ENCODE data around the gene GAL.

GAL gene

DNA sequence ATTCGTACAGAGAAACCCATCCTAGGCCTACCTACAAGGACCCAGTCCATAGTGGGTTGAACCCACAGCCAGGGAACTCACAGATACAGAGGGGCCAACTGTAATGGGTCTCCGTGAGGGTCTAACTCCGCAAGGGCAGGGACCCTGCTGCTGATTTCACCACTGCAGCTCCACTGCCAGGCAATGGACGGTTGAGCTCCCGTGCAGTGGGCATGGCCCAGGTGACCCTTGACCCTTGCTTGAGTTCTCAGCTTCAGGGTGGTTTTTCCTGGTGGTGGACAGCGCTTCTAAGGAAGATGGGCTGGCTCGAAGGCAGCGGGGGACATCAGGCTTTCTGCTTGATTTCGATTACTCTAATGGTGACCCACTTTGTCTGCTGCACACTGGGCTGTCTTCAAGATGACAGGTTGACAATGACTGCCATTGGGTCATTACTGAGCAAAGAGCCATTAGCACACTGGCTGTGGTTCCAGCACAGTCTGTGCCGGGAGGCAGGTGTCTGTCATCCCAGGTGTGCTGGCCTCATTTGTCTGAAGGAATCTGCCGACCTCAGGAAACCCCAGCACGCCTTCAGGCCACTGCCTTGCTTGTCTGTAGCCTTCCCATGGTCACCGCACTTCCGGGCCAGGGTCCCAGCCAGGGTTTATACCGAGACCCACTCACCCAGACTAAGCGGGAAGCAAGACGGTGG, 3.7 kb upstream of the GAL start:
- DNase-seq (ENCODE audit: low read depth in 2 of 2), result no peak

DNA sequence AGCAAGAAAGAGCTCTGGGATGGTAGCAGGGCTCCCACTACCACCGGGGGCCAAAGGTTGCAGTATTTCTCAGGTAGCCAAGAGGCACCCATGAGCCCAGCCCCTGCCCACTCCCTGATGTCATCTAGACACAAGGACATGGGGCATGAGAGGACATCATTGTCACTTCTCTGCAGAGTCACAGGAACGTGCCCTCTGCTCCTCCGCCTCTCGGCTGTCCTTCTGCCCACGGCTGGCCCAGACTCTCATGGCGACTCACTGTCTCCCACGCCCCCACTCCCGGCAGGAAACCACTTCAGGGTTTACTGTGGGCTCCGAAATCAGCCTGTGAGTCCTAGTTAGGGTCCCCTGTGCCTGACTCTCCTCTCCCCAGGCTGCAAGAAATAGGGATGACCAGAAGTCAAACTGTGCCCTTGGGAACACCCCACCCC, 1.8 kb upstream of the GAL start:
- no peak for DNase-seq (ENCODE audit: low read depth in 2 of 2)

DNA sequence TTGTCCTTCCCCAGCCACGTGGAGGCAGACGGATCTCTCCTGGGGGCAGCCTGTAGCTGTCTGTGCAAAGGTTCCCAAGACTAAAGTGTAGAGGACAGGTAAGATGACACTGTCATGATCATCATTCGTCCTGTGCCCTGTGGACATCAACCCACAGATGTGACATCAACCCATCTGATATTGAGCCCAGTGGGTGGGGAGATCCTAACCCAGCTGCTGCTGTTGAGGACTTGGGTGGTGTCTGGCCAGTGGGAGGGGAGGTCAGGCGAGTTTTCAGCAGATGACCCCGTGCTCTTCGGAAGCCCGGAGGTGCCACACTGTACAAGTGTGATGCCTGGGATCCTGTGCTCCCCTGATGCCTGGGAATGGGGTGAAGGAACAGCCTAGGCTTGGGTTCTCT, 1.2 kb upstream of the GAL start:
- DNase-seq (ENCODE audit: low read depth in 2 of 2), result no peak

DNA sequence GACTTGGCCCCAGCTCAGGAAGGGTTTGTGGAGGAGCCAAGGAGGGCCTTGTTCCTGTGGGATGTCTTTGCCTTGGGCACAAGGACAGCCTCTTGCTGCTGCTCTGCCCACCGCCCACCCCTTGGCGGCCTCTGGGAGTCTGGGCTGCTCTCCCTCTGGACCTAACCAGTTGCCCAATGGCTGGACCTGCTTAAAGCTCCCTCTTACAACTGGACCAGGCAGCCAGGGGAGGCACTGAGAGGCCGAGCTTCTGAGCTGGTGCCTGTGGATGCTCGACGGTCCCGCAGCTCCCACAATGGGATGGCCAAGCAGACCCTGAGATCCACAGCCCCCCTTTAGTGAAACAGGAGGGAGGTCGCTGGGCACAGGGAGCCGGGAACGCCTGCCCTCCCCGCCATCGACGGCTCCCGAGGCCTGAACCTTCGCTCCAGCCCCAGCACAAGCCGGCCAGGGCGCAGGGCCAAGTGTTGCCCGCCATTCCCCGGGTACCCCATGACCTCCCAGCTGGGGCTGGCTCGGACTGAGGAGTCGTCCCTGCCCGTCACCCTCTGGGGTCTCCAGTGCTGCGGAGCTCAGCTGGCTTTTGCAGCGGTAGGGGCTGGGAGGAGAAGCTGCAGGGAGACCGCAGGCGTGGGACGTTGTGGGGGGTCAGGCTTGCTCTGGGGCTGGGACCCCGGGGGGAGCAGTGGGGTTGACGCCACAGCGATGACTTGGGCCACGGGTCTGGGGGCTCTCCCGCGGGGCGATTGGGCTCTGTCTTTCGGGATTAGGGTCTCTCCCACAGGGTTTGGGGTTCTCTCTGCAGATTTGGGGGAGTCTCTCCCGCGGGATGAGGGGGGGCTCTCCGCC, 584 bp upstream of the GAL start:
- no peak for DNase-seq (ENCODE audit: low read depth in 2 of 2)

DNA sequence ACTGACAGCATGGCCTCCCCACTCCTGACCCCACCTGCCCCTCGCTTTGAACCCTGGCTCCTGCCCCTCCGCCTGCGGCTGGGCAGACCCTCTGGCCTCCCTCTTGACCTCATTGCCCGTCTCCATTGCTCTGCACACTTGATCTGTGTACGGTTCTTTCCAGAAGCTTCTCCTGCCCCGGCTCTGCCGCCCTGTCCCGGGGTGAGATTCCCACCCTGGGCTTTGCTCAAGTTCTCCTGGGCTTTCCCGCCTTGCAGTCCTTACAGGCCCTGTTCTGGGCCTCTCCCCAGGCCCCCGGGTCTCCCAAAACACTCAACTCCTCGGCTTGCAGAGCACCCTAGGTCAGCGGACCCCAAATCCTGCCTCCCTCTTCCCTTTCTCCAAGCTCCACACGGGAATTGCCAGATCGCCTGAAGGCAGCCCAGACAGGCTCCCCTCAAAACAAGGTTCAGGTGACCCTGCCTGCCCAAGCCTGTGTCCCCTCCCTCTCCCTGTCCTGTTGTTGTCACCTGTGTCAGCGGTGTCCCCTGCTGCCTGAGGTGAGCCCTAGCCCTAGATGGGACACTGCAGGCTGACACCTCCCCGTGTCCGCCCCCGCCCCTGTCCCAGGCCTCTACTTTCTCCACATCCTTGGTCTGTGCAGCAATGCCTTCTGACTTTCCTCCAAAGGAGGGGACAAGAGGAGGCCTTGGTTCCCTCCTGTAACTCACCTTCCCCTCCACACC, 1.5 kb downstream of the GAL start:
- DNase-seq (ENCODE audit: low read depth in 2 of 2), result no peak

DNA sequence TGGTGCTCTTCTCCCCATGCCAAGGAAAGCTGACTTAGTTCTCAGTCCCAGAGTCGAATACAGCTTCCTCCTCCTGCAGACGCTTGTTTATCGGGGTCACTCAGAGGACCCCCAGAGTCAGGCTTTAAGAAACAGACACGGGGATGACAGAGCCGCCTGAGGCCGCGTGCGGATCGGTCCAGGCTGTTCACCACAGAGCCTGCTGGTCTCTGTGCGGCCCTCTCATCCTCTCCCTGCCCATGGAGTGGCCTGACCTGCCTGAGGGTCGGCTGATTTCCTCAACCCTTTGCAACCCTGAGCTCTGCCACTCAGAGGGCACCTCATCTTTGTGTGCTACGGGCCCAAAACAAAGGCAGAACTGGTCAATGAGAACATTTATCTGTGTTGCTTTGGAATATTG, 2.1 kb downstream of the GAL start:
- DNase-seq (ENCODE audit: low read depth in 2 of 2), result no peak

DNA sequence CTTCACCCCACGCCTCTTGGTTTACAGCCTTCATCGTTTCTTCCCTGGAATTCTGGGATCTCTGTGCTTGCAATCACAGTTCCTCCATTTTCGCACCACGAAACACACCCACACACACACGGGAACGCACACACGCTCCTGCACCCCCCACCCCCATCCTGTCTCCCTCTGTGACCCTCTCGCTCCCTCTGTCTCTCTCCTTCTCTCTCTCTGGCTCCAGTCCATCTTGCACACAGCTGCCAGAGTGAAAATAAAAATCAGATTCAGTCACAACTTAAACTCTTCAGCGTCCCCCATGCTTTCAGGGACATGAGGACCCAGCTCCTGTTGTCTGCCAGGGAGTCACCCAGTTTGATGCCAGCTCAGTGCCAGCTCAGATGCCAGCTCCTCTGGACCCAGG, 3.0 kb downstream of the GAL start:
- no peak for DNase-seq (ENCODE audit: low read depth in 2 of 2)

DNA sequence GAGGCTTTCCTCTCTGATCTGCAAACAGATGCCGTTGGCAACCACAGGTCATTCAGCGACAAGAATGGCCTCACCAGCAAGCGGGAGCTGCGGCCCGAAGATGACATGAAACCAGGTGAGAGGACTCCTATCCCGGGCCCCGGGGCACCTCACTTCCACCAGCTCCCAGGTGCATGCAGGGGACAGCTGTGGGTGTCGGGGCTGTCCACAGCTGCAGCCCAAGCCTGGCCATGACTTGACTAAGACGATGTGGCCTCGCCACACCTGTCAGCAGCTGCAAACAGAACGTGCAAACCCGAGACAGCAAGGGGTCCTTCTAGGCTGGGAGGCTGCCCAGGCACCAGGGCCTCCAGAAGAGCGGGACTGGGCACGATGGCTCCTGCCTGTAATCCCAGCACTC, 3.6 kb downstream of the GAL start:
- no peak for DNase-seq (ENCODE audit: low read depth in 2 of 2)

DNA sequence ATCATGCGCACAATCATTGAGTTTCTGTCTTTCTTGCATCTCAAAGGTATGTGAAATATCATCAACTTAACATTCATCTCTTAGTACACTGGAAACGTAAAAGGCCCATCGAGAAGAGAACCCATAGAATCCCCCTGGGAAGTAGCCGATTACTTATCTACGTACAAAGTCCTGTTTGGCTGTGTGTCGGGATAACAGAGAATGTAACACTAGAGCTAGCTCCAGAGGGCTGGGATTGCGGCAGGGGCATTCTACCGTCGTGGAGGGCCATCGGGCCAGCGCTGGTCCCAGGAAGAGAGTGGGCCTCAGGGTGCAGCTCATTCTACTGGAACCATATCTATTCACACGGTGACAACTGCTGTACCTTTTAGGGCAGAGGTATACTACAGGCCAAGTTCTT, 4.5 kb downstream of the GAL start:
- no peak for DNase-seq (ENCODE audit: low read depth in 2 of 2)

DNA sequence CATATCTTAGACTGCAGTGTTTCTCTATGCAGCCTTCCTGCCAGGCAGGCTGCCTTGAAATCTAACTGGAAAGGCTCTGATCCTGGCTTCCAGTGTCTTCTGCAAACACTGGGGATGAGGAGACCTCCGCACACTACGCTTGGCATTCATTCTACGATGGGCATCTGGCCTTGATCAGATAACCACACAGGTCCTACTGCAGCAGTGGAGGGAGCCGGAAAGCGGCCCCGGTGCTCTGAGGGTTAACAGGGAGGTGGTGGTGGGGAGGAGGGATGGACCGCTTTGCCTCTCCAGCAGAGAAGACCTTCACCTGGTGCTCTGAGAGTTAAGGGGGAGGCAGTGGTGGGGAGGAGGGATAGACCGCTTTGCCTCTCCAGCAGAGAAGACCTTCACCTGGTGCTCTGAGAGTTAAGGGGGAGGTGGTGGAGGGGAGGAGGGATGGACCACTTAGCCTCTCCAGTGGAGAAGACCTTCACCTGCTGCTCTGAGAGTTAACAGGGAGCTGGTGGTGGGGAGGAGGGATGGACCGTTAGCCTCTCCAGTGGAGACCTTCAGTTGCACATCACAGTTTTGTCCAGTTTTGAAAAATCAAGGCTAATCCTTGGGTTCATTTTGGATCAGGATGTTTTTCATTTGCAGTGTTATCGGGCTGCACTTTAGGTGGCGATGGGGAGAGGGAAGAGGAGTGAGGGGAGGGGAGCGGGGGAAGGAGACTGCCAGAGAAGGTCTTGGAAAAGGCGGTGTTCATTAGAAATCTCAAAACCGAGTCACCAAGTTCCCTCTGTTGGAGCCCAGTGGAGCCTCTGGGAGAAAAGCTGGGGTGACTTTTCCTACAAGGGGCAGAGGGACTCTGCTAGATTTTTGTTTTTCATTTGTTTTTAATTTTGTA, 5.6 kb downstream of the GAL start:
- DNase-seq (ENCODE audit: low read depth in 2 of 2), result no peak

DNA sequence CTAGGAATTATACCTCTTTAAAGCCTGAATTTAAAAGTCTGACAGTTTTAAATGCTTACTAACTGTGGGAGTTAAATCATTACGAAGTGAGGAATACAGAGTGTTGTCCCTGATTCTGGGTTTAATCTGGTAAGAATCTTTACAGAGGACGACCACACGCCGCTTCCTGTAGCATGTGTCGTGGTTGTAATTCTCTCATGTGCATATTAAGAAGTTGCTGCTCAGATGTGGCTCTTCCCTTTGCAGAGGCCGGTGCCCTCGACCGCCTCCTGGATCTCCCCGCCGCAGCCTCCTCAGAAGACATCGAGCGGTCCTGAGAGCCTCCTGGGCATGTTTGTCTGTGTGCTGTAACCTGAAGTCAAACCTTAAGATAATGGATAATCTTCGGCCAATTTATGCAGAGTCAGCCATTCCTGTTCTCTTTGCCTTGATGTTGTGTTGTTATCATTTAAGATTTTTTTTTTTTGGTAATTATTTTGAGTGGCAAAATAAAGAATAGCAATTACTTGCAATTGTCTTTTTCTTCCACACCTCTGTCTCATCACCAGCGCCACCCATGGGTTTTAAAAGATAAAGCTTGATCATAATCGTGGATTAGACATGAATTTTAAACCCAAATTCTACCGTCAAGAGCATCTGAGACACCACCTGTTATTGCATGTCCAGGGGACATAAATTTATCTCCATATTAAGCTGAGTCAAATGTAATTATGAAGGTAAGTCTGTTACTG, 6.5 kb downstream of the GAL start:
- DNase-seq (ENCODE audit: low read depth in 2 of 2), result no peak

DNA sequence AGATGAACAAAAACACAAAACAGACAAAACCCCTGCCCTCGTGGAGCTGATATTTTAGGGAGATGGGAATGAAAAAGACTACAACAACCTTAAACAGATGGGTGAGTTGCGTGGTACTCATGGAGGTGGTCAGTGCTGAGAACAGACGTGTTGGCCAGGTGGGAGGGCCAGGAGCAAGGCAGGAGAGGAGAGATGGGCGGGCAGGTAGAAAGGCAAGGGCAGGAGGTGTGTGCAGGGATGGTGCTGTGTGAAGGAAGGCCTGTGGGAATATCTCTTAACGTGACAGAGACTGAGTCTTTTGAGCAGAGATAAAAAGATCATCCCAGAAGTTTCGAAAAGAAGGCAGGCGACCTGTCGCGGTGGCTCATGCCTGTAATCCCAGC, 7.0 kb downstream of the GAL start:
- no peak for DNase-seq (ENCODE audit: low read depth in 2 of 2)

DNA sequence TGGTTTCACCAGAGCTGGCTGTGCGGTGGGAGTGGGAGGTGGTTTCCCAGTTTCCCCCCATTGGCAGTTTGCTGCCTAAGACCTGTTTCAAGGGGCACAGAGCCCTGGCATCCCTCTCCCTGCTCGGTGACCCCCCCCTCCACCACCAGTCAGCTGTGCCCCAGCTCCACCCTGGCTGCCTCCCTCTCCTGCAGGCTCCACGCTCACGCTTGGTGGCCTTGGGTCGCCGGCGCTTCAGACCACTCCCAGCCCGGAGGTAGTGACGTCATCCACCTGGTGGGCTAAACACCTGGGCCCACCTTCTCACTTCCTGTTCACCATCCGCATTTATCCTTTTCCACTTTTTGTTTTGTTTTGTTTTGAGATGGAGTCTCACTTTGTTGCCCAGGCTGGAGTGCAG, 7.8 kb downstream of the GAL start:
- no peak for DNase-seq (ENCODE audit: low read depth in 2 of 2)

DNA sequence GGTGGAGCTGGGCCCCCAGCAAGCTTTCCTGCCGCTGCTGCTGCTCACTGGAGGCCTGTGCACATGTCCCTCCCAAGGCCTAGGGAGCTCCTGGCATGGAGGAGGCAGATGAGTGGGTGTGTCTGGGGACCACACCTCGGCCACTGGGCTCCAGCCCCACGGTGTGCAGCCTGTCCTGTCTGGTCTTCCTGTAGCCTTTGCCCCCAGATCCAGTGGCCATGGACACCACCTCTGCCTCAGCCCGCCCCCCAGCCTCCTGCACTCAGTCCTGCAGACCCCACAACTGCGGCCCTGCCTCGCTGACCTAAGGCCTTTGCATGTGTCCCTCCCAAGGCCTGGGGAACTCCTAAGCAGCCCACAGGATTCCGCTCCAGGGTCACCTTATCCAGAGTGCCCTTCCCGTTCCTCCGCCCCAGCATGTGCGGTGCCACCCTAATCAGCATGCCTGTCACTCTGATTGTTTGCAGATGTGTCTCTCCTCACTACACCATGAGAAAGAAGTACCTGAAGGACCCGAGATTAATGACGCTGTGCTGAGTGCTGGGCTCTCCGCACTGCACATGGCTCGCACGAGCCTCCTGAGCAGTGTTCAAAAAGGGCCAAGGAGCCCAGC, 8.6 kb downstream of the GAL start:
- DNase-seq (ENCODE audit: low read depth in 2 of 2), result no peak

DNA sequence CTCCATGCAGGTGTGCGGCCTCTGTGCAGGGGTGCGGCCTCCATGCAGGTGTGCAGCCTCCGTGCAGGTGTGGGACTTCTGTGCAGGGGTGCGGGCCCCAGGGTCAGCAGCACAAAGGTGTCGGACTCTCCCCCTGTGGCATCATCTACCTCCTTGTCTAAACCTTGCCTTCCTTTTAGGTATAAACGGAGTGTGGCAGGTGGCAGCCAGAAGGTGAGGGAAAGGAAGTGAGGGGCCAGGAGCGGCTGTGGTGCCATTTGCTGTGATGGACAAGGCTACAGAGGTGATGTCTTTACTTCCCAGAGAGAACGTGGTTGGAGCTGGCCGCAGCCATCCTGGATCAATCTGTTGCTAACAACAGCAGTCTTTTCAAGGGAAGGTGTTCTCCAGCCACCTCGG, 9.1 kb downstream of the GAL start:
- DNase-seq (ENCODE audit: low read depth in 2 of 2), result no peak

DNA sequence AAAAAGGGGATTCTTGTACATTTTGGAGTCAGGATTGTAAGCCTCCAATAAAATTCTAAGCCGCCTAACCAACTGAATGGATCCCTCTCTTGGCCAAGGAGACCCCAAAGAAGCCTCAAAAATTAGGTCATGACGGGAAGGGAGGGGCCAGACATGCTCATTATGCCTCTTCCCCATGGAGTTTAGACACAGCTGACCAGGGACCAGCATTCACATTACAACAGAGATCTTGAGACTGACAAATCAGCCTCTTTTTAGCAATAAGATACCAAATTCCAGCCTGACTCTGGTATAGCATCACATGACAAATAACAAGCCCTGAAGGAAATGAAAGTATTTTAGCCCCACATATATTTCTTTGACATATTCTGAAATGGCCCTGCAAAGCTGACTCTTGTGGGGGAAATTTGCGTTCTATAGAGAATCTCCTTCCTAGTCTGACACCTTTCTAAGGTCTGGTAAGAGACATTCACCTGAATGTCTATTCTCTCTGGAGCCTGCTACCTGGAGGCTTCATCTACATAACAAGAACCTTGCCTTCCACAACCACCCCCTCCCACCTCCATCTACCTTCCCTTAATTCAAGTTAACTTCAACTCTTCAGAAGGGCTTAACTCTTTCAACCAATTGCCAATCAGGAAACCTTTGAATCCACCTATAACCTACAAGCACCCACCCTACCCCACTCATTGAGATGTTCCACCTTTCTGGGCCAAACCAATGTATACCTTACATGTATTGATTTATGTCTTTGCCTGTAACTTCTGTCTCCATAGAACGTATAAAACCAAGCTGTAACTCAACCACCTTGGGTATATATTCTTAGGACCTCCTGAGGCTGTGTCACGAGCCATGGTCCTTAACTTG, 10.3 kb downstream of the GAL start:
- DNase-seq (ENCODE audit: low read depth in 2 of 2), result no peak

DNA sequence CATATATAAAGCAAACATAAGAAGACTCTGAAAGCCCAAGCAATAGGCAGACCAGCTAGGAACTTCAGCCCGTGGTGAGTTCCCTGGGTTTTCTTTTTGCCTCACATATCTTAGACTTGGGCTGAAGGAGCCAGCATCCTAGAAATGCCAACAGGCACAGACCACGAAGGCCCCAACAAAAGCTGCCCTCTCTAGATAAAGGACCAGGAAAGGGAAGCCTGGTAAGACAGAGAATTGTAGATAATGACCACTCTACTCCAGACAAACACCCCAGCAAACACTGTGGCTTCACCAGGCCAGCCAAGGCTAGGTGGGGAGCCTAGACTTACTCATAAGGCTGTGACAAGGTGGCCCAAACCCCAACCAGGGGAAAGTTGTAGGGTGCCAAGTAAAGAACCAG, 11.2 kb downstream of the GAL start:
- no peak for DNase-seq (ENCODE audit: low read depth in 2 of 2)

DNA sequence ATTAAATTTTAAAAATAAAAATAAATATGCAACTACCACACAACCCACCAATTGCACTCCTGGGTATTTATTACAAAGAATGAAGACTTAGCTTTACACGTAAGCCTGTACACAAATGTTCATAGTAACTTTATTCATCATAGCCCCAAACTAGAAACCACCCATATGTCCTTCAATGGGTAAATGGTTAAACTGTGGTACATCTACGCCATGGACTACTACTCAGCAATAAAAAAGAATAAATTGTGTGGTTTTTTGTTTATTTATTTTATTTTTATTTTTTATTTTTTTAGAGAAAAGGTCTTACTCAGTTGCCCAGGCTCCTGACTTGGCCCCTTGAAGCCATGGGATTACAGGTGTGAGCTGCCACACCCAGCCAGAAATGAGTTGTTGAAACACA, 14.6 kb downstream of the GAL start:
- DNase-seq (ENCODE audit: low read depth in 2 of 2), result no peak

DNA sequence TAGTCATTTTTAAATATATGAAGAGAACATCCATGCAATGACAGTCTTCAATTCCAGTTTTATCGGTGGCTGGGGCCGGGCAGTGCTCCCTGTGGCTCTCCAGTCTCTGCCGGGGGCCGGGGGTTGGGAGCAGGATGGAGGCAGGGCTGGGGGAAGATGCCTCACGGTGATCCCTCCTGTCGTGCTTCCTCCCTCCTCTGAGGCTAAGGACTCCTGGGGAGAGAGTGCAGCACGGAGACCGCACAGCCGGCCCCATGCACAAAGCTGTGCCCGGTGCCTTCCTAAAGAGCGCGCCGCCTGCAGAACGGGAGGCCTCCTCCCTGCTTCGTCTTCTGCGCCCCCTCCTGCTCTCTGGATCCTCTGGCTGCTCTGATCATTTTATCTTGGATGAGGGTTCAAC, 20.5 kb downstream of the GAL start:
- DNase-seq (ENCODE audit: low read depth in 2 of 2), result no peak

DNA sequence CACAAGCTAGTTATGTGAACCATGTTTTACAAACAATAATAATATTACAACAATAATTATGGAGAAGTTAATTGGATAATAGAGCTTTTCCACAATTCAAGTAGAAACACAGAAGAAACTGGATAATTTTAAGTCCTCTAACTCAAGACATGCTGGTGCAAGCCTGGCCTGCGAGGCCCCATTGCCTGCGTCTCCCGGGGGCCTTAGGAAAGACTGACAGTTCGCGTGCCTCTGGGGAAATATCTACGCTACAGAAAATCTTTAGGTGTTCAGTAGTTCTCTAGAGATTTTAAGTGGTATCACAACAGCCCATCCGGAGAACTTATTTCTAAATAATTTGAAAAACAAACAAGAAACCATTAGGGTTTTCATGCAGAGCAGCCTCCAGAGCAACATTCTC, 23.2 kb downstream of the GAL start:
- DNase-seq (ENCODE audit: low read depth in 2 of 2), result no peak

All from stimulated activated CD4-positive, alpha-beta T cell treated with anti-CD3 and anti-CD28 coated beads, Interleukin-1b, Interleukin-23, amount 100 ng/mL, for 4 hours (primary cell).